ENCODE measurements around the gene ITSN2.

Gene ITSN2

GRCh38 chr2:24352664-24353063, 7.7 kb downstream of the ITSN2 start:
- H3K36me3 ChIP-seq (replicated peaks), result no peaks in the 10 kb centered on the region
- no peak for TF ChIP-seq CTCF (IDR thresholded peaks at IDR 0.05; ENCODE audit: low read depth, low read length, missing control alignments)
- H3K27me3 ChIP-seq (replicated peaks), result no peaks in the 10 kb centered on the region
- in situ Hi-C loops (cut with HindIII; ENCODE audit: low pct_ligation_motif_present, low sequenced_read_pairs), result no loop called here
- no peak overlapping the region for H3K27ac ChIP-seq
- H3K4me3 ChIP-seq (ENCODE audit: low read depth, low read length), result no peak overlapping the region
- DNase-seq, result no peak

- Histone ChIP-seq H3K4me3 (ENCODE audit: low read depth, low read length) (no peak overlapping the region), H3K36me3 (replicated peaks) (no peaks in the 10 kb centered on the region), H3K27me3 (replicated peaks) (no peaks in the 10 kb centered on the region), H3K27ac (no peak overlapping the region)
- in situ Hi-C loops (cut with HindIII; ENCODE audit: low pct_ligation_motif_present, low sequenced_read_pairs), result no loop called here
- TF ChIP-seq CTCF (IDR thresholded peaks at IDR 0.05; ENCODE audit: low read depth, low read length, missing control alignments), result peak; percentile 14
- DNase-seq, result no peak
Measured at GRCh38 chr2:24351981-24352380, 8.4 kb downstream of the ITSN2 start.

GRCh38 chr2:24351627-24351938, 8.8 kb downstream of the ITSN2 start:
- no peaks in the 10 kb centered on the region for H3K36me3 ChIP-seq (replicated peaks)
- no peaks in the 10 kb centered on the region for H3K27me3 ChIP-seq (replicated peaks)
- DNase-seq, result no peak
- no peak for TF ChIP-seq CTCF (IDR thresholded peaks at IDR 0.05; ENCODE audit: low read depth, low read length, missing control alignments)
- H3K27ac ChIP-seq, result no peak overlapping the region
- no peak overlapping the region for H3K4me3 ChIP-seq (ENCODE audit: low read depth, low read length)
- in situ Hi-C loops (cut with HindIII; ENCODE audit: low pct_ligation_motif_present, low sequenced_read_pairs), result no loop called here

DNA sequence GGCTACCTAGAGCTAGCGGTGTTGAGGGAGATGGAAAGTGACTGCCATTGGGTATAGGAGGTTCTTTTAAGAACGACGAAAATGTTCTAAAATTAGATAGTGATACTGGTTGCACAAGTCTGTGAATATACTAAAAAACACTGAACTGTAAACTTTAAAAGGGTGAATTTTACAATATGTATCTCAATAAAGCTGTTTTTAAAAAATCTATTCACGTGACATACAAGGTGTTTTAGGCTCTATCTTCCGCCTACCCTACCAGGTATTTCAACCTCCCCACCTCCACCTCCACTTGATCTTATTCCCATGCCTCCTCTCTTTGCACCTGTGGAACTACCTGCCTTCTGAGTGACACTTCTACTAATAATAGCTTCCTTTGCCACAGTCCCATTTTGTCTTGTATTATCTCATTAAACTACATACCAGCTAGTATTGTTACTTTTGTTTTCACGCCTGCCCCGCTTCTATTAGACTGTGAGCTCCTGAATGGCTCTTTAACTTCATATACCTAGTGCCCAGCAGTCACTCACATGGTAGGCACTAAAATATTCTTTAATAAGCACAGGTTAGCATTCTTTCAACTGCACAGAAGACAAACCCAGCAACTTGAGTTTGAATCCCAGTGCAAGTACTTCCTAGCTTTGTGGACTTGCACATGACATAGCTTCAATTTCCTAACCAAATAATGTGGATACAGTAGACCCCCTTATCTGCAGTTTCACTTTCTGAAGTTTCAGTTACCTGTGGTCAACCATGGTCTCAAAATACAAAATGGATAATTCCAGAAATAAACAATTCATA, 9.3 kb downstream of the ITSN2 start:
- Histone ChIP-seq H3K4me3 (ENCODE audit: low read depth, low read length) (no peak overlapping the region), H3K36me3 (replicated peaks) (no peaks in the 10 kb centered on the region), H3K27ac (no peak overlapping the region), H3K27me3 (replicated peaks) (no peaks in the 10 kb centered on the region)
- TF ChIP-seq CTCF (IDR thresholded peaks at IDR 0.05; ENCODE audit: low read depth, low read length, missing control alignments), result no peak
- in situ Hi-C loops (cut with HindIII; ENCODE audit: low pct_ligation_motif_present, low sequenced_read_pairs), result no loop called here
- DNase-seq, result no peak

DNA sequence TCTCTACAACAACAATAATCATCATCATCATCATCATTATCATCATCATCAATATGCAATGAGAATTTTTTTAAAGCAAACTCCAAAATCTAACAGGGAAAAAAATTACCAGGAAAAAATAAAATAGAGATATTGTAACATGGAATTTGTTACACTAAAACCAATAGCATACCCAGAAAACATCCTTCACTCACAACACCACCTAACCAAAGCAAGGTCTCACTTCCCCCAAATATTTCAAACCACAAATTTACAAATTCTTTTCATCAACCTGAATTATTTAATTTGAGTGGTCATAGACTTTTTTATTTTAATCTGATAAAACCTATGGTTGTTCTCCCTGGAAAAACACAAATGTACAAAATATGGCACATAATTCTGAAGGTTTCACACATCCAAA, 11.2 kb downstream of the ITSN2 start:
- no peaks in the 10 kb centered on the region for H3K27me3 ChIP-seq (replicated peaks)
- H3K27ac ChIP-seq, result no peak overlapping the region
- no peak for DNase-seq
- no peak for TF ChIP-seq CTCF (IDR thresholded peaks at IDR 0.05; ENCODE audit: low read depth, low read length, missing control alignments)
- H3K36me3 ChIP-seq (replicated peaks), result no peaks in the 10 kb centered on the region
- no peak overlapping the region for H3K4me3 ChIP-seq (ENCODE audit: low read depth, low read length)
- in situ Hi-C loops (cut with HindIII; ENCODE audit: low pct_ligation_motif_present, low sequenced_read_pairs), result no loop called here

DNA sequence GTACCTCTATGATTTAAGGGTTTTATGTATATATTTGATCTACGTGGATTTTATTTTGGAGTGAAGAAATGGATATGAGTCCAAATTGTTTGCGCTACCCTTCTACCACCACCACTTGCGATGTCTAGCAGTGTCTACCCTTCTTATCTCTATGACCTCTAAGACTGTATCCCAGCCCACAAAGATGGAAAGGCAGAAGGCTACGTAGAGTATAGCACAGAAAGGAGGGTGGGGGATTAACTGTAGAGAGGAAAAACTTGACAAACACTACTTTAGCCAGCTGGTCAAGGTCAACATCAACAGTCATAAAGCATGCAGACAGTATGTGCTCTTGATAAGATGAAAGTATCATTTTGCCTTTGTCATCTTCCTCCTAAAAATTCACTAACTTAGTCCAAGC, 14.4 kb downstream of the ITSN2 start:
- Histone ChIP-seq H3K27me3 (replicated peaks) (no peaks in the 10 kb centered on the region), H3K4me3 (ENCODE audit: low read depth, low read length) (no peak overlapping the region), H3K36me3 (replicated peaks) (no peaks in the 10 kb centered on the region), H3K27ac (no peak overlapping the region)
- no peak for DNase-seq
- in situ Hi-C loops (cut with HindIII; ENCODE audit: low pct_ligation_motif_present, low sequenced_read_pairs), result no loop called here
- no peak for TF ChIP-seq CTCF (IDR thresholded peaks at IDR 0.05; ENCODE audit: low read depth, low read length, missing control alignments)
